WTC11 (cell line): ENCODE data around the gene MSH3. TPM values are rescaled to one million over a fixed set of nuclear protein-coding genes. Genes with fewer than 3 reads are reported as not detected.

Source experiments
- ATAC-seq: fragments of 200-7000 bp; cut with Tn5 transposase; 2 replicates; pipeline ENCODE4 v1.10.0; 2021; ENCODE audit warnings: mild to moderate bottlenecking, moderate library complexity
- CTCF ChIA-PET: fragments of 300-600 bp; sonication (Branson Sonifier 250); formaldehyde crosslinking; loops from one replicate; lab custom pipeline; 2021; ENCODE audit warnings: antibody characterized with exemption; lab: Charles Lee
- POLR2A ChIA-PET: fragments of 350-600 bp; sonication (Branson Sonifier 250); formaldehyde crosslinking; loops from one replicate; lab custom pipeline; 2021; ENCODE audit warnings: antibody characterized with exemption; lab: Charles Lee
- DNase-seq: peaks from one replicate; pipeline ENCODE4 v3.0.0; 2021; ENCODE audit warnings: low spot score
- H3K27ac Mint-ChIP-seq: 2 replicates; pipeline ENCODE4 v1.8.0; 2021; ENCODE audit warnings: mixed read lengths
- H3K27me3 Mint-ChIP-seq: 2 replicates; pipeline ENCODE4 v1.8.0; 2021; ENCODE audit warnings: low read depth, mild to moderate bottlenecking, moderate library complexity, mixed read lengths
- H3K36me3 Mint-ChIP-seq: 2 replicates; pipeline ENCODE4 v1.8.0; 2021; ENCODE audit warnings: mixed read lengths
- H3K4me1 Mint-ChIP-seq: 2 replicates; pipeline ENCODE4 v1.8.0; 2022; ENCODE audit warnings: mixed read lengths
- H3K4me3 Mint-ChIP-seq: 2 replicates; pipeline ENCODE4 v1.8.0; 2021; ENCODE audit warnings: mild to moderate bottlenecking, moderate library complexity, mixed read lengths
- H3K9me3 Mint-ChIP-seq: 2 replicates; pipeline ENCODE4 v1.8.0; 2021; ENCODE audit warnings: mixed read lengths
- ARID4B ChIP-seq: sonication (generic); formaldehyde crosslinking; IDR thresholded peaks from 2 replicates; pipeline ENCODE4 v1.8.0; 2023; ENCODE audit warnings: missing genetic modification reagents, mild to moderate bottlenecking, borderline replicate concordance
- CTCF ChIP-seq: fragments of 200-600 bp; IDR thresholded peaks from 2 replicates; pipeline ENCODE4 v1.8.0; 2022; ENCODE audit warnings: antibody characterized with exemption
- ERG ChIP-seq: fragments of 250-450 bp; sonication (Bioruptor Pico); IDR thresholded peaks from 2 replicates; pipeline ENCODE4 v1.8.0; 2021; ENCODE audit warnings: mild to moderate bottlenecking
- FOXP4 ChIP-seq: sonication (generic); formaldehyde crosslinking; IDR thresholded peaks from 2 replicates; pipeline ENCODE4 v1.8.0; 2022; ENCODE audit warnings: mild to moderate bottlenecking, missing genetic modification reagents
- GTF2I ChIP-seq: fragments of 250-450 bp; sonication (Bioruptor Pico); conservative IDR thresholded peaks from 2 replicates; pipeline ENCODE4 v1.4.0; 2021; ENCODE audit warnings: mild to moderate bottlenecking
- PREB ChIP-seq: sonication (generic); formaldehyde crosslinking; IDR thresholded peaks from 2 replicates; pipeline ENCODE4 v1.8.1; 2022; ENCODE audit warnings: mild to moderate bottlenecking, missing genetic modification reagents, moderate library complexity, borderline replicate concordance
- ZNF396 ChIP-seq: fragments of 250-450 bp; sonication (Bioruptor Pico); IDR thresholded peaks from 2 replicates; pipeline ENCODE4 v1.8.0; 2021; ENCODE audit warnings: mild to moderate bottlenecking, moderate library complexity, borderline replicate concordance
- ZNF423 ChIP-seq: fragments of 250-450 bp; sonication (Bioruptor Pico); IDR thresholded peaks from 2 replicates; pipeline ENCODE4 v2.1.2; 2022; ENCODE audit warnings: mild to moderate bottlenecking, moderate library complexity
- ZNF532 ChIP-seq: fragments of 250-450 bp; sonication (Bioruptor Pico); IDR thresholded peaks from 2 replicates; pipeline ENCODE4 v1.9.0; 2021; ENCODE audit warnings: mild to moderate bottlenecking, borderline replicate concordance
- ZNF671 ChIP-seq: fragments of 250-450 bp; sonication (Bioruptor Pico); IDR thresholded peaks from 2 replicates; pipeline ENCODE4 v1.8.0; 2021; ENCODE audit warnings: mild to moderate bottlenecking
- total RNA-seq: library from RNA; stranded (reverse); gene quantifications from 3 replicates; pipeline ENCODE4 v1.2.3, GENCODE V29; 2021

Gene MSH3
- total RNA-seq, 1 experiment from 2014 or later: 14.6 TPM

GRCh38 chr5:80780761-80781285 is 126.4 kb downstream of the MSH3 start:
- no peaks in the 10 kb centered on the region for H3K4me1 Mint-ChIP-seq
- no peak for TF ChIP-seq ERG
- TF ChIP-seq CTCF: no peak
- TF ChIP-seq ZNF423: no peak
- no peak for TF ChIP-seq FOXP4
- no peaks in the 10 kb centered on the region for H3K27me3 Mint-ChIP-seq
- peaks cover 6% of the 10 kb centered on the region; the same call in 1 of the 2 replicates for H3K36me3 Mint-ChIP-seq
- ATAC-seq (no peak), DNase-seq (no peak)
- H3K9me3 Mint-ChIP-seq: 0 out of 2 replicates have a peak, but pooled peaks cover 3% of the 10 kb centered on the region
- ChIA-PET POLR2A (interaction anchor here (0.6 kb wide), 1 partner anchor 388 kb away, joined by 3 read pairs; no protein-coding TSS in a partner anchor), CTCF (no interaction called here)
- H3K4me3 Mint-ChIP-seq: no peak overlapping the region
- no peak overlapping the region for H3K27ac Mint-ChIP-seq

- DNase-seq (no peak), ATAC-seq (no peak)
- Mint-ChIP-seq H3K4me3 (no peak overlapping the region), H3K36me3 (peaks cover 6% of the 10 kb centered on the region; the same call in 1 of the 2 replicates), H3K9me3 (0 out of 2 replicates have a peak, but pooled peaks cover 3% of the 10 kb centered on the region), H3K27me3 (no peaks in the 10 kb centered on the region), H3K27ac (no peak overlapping the region), H3K4me1 (no peaks in the 10 kb centered on the region)
- ChIA-PET POLR2A (no interaction called here), CTCF (no interaction called here)
- no peak for TF ChIP-seq PREB (CRISPR knock-in tag)
- TF ChIP-seq GTF2I (CRISPR knock-in tag): no peak
- TF ChIP-seq ZNF532 (CRISPR knock-in tag): no peak
- no peak for TF ChIP-seq ZNF396
- TF ChIP-seq ARID4B (CRISPR knock-in tag): no peak
- TF ChIP-seq ZNF671 (CRISPR knock-in tag): no peak
- no peak for TF ChIP-seq ZNF423
Observed at GRCh38 chr5:80781356-80781755, 126.9 kb downstream of the MSH3 start.
